ENCODE measurements around the gene GLDC.

The GLDC gene

GRCh38 chr9:6501526-6502210 lies 143.9 kb downstream of the GLDC start:
- 0 out of 2 replicates have a peak overlapping the region, but pooled peaks have one; percentile 15 for H3K27ac ChIP-seq
- TF ChIP-seq CTCF (IDR thresholded peaks at IDR 0.05) (no peak), ZFX (IDR thresholded peaks at IDR 0.05; ENCODE audit: borderline replicate concordance) (no peak)

DNA sequence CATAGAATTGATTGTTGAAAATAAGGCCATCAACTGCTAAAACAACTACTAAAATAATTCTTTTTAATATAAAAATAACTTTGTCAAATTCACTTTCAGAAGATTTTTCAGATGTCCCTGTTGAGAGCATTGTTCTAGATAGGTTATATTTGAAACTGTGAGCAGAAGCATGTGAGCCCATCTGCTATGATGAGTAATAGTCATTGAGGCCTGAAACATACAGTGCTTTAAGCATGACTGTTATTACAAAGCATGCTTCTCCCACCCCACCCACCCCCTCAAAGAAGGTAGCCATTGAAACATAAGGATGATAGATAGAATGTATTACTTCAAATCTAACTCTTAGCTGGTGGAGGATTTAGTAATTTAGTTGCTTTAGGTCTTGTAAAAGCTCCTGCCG lies 146.5 kb downstream of the GLDC start:
- H3K27ac ChIP-seq, result no peak overlapping the region
- TF ChIP-seq CTCF (IDR thresholded peaks at IDR 0.05) (no peak), ZFX (IDR thresholded peaks at IDR 0.05; ENCODE audit: borderline replicate concordance) (no peak)

GRCh38 chr9:6495466-6495865 lies 150.1 kb downstream of the GLDC start:
- no peak overlapping the region for H3K27ac ChIP-seq
- TF ChIP-seq CTCF (IDR thresholded peaks at IDR 0.05) (no peak), ZFX (IDR thresholded peaks at IDR 0.05; ENCODE audit: borderline replicate concordance) (no peak)

- TF ChIP-seq ZFX (IDR thresholded peaks at IDR 0.05; ENCODE audit: borderline replicate concordance) (no peak), CTCF (IDR thresholded peaks at IDR 0.05) (no peak)
- H3K27ac ChIP-seq, result no peak overlapping the region
Measured at GRCh38 chr9:6490863-6491262, 154.7 kb downstream of the GLDC start.

GRCh38 chr9:6489099-6489498 lies 156.4 kb downstream of the GLDC start:
- no peak overlapping the region for H3K27ac ChIP-seq
- TF ChIP-seq ZFX (IDR thresholded peaks at IDR 0.05; ENCODE audit: borderline replicate concordance), result no peak
- TF ChIP-seq CTCF (IDR thresholded peaks at IDR 0.05), result no peak

- TF ChIP-seq ZFX (IDR thresholded peaks at IDR 0.05; ENCODE audit: borderline replicate concordance) (no peak), CTCF (IDR thresholded peaks at IDR 0.05) (no peak)
- no peak overlapping the region for H3K27ac ChIP-seq
Measured at GRCh38 chr9:6488395-6488794, 157.1 kb downstream of the GLDC start.

GRCh38 chr9:6484210-6484609 lies 161.3 kb downstream of the GLDC start:
- no peak overlapping the region for H3K27ac ChIP-seq
- TF ChIP-seq ZFX (IDR thresholded peaks at IDR 0.05; ENCODE audit: borderline replicate concordance) (no peak), CTCF (IDR thresholded peaks at IDR 0.05) (no peak)

All from 22Rv1 (cell line).